GM13976 (cell line): ENCODE measurements around the gene LCN6.

Experiments used
- DNase-seq: peaks from one replicate; pipeline ENCODE4 v3.0.0; 2012; ENCODE audit warnings: low spot score
- CTCF ChIP-seq: IDR thresholded peaks from 2 replicates; pipeline ENCODE4 v1.5.1; 2012; ENCODE audit warnings: borderline replicate concordance, mild to moderate bottlenecking; ENCODE audit not compliant: insufficient read depth; ENCODE audit errors: extremely low read depth, missing control alignments, control extremely low read depth
- in situ Hi-C: fragments of 300-500 bp; cut with MboI; formaldehyde crosslinking; loops from one replicate; pipeline ENCODE4 v1.12.0; 2022; ENCODE audit warnings: low sequenced_read_pairs, mixed read lengths, inconsistent platforms; ENCODE audit not compliant: unreplicated experiment

The LCN6 gene

DNA sequence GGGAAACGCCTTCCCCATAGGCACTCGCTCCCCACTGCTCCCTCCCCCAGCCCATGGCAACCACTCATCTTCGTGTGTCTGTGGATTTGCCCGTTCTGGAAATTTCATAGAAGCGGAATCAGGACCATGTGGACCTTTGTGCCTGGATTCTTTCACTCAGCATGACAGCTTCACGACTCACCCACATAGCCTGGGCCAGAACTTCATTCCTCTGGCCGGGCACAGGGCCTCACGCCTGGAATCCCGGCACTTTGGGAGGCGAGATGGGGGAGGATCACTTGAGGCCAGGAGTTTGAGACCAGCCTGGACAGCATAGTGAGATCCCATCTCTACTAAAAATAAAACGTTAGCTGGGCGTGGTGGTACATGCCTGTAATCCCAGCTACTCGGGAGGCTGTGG, 48.0 kb downstream of the LCN6 start:
- in situ Hi-C loops = no loop called here
- DNase-seq = no peak
- TF ChIP-seq CTCF = no peak

- TF ChIP-seq CTCF = no peak
- DNase-seq = no peak
These were observed 49.6 kb downstream of the LCN6 start for GRCh38 chr9:136698635-136699246.

GRCh38 chr9:136697821-136698526, 50.4 kb downstream of the LCN6 start:
- in situ Hi-C loops = no loop called here
- no peak for DNase-seq
- TF ChIP-seq CTCF = no peak

More at GRCh38 chr9:136698635-136699246, 49.6 kb downstream of the LCN6 start:
- in situ Hi-C loops = no loop called here

- TF ChIP-seq CTCF = no peak
- DNase-seq = no peak
- in situ Hi-C loops = no loop called here
These were observed 51.0 kb downstream of the LCN6 start for GRCh38 chr9:136697146-136697820.

DNA sequence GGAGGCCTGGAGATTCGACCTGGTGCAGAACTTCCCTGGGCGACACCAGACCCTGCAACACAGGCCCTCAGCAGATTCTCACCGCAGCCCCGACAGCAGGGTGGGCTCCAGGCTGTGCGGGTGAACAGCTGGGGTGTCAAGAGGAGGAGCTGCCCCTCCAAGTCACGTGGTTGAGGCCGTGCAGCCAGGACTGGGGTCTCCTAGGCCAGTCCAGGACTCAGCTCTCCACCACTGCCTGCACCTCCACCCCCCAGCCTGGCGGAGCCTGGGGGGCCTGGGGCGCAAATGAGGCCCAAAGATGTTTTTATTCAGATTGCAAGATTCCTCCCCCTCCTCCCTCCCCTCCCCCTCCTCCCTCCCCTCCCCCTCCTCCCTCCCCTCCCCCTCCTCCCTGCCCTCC, 51.8 kb downstream of the LCN6 start:
- no peak for DNase-seq
- no peak for TF ChIP-seq CTCF
- in situ Hi-C loops = no loop called here

- no peak for DNase-seq
These were observed 52.4 kb downstream of the LCN6 start for GRCh38 chr9:136695955-136696354.

More at GRCh38 chr9:136695955-136696354, 52.4 kb downstream of the LCN6 start:
- in situ Hi-C loops = no loop called here
- no peak for TF ChIP-seq CTCF
